ENCODE results near the gene RPRML. TPM values are rescaled to one million over a fixed set of nuclear protein-coding genes. Genes with fewer than 3 reads are reported as not detected.
A peak's percentile ranks its signal among the peaks of the same experiment; 100 is the strongest.

Gene RPRML
- total RNA-seq, 4 donors from 2014 or later = 0.59 TPM; not detected in 3

GRCh38 chr17:46983782-46984181 is 4.7 kb upstream of the RPRML start:
- H3K27ac ChIP-seq = no peak overlapping the region
- H3K9me3 ChIP-seq = no peaks in the 10 kb centered on the region
- H3K4me1 ChIP-seq = peaks cover 0 to 11% (median 7%) of the 10 kb centered on the region in 4 donors
- DNase-seq (ENCODE audit: low spot score in 2 of 2) = no peak
- no peak overlapping the region for H3K4me3 ChIP-seq
- H3K27me3 ChIP-seq = peaks cover 0 to 22% of the 10 kb centered on the region in 2 donors
- H3K36me3 ChIP-seq = peaks cover 0 to 17% (median 0%) of the 10 kb centered on the region in 3 donors
- WGBS, 2 donors = 47 to 65% methylated on average over 6 of the region's 6 CpGs
- TF ChIP-seq EP300 (IDR thresholded peaks at IDR 0.05) (no peak), CTCF (IDR thresholded peaks at IDR 0.05) (no peak), POLR2A (IDR thresholded peaks at IDR 0.05) (no peak)

GRCh38 chr17:46982577-46982976 is 3.5 kb upstream of the RPRML start:
- Histone ChIP-seq H3K36me3 (peaks cover 0 to 9% (median 0%) of the 10 kb centered on the region in 3 donors), H3K4me1 (peaks cover 0 to 23% (median 16%) of the 10 kb centered on the region in 4 donors), H3K27ac (no peak overlapping the region), H3K9me3 (no peaks in the 10 kb centered on the region), H3K27me3 (peaks cover 0 to 34% of the 10 kb centered on the region in 2 donors), H3K4me3 (no peak overlapping the region)
- no peak for DNase-seq (ENCODE audit: low spot score in 2 of 2)
- no peak for TF ChIP-seq CTCF (IDR thresholded peaks at IDR 0.05)
- no peak for TF ChIP-seq POLR2A (IDR thresholded peaks at IDR 0.05)
- no peak for TF ChIP-seq EP300 (IDR thresholded peaks at IDR 0.05)
- WGBS, 2 donors = 75 to 77% methylated on average over 6 of the region's 6 CpGs

GRCh38 chr17:46978489-46979146 is 435 bp downstream of the RPRML start:
- peaks cover 0 to 51% of the 10 kb centered on the region in 2 donors for H3K27me3 ChIP-seq
- no peaks in the 10 kb centered on the region for H3K9me3 ChIP-seq
- WGBS, 2 donors = 1% methylated on average over 27 to 74 of the region's 83 CpGs
- DNase-seq (ENCODE audit: low spot score in 2 of 2) = no peak
- TF ChIP-seq EP300 (IDR thresholded peaks at IDR 0.05) (no peak), POLR2A (IDR thresholded peaks at IDR 0.05) (no peak), CTCF (IDR thresholded peaks at IDR 0.05) (no peak)
- peak overlapping the region; percentile 29 to 60 (median 44) for H3K4me3 ChIP-seq
- H3K4me1 ChIP-seq = peaks cover 0 to 27% (median 16%) of the 10 kb centered on the region in 4 donors
- H3K27ac ChIP-seq = no peak overlapping the region
- peaks cover 0 to 6% (median 0%) of the 10 kb centered on the region in 3 donors for H3K36me3 ChIP-seq

GRCh38 chr17:46977750-46978488 is 1.1 kb downstream of the RPRML start:
- peaks cover 0 to 27% (median 16%) of the 10 kb centered on the region in 4 donors for H3K4me1 ChIP-seq
- DNase-seq (ENCODE audit: low spot score in 2 of 2) = no peak
- peak overlapping the region; percentile 29 to 60 (median 44) for H3K4me3 ChIP-seq
- 12 to 14% methylated on average over 36 of the region's 36 CpGs for WGBS, 2 donors
- TF ChIP-seq POLR2A (IDR thresholded peaks at IDR 0.05) (no peak), CTCF (IDR thresholded peaks at IDR 0.05) (no peak), EP300 (IDR thresholded peaks at IDR 0.05) (no peak)
- no peaks in the 10 kb centered on the region for H3K9me3 ChIP-seq
- H3K36me3 ChIP-seq = no peaks in the 10 kb centered on the region
- H3K27me3 ChIP-seq = peaks cover 0 to 51% of the 10 kb centered on the region in 2 donors
- no peak overlapping the region for H3K27ac ChIP-seq

- H3K36me3 ChIP-seq = peaks cover 0 to 3% (median 0%) of the 10 kb centered on the region in 3 donors
- H3K27me3 ChIP-seq = peaks cover 0 to 51% of the 10 kb centered on the region in 2 donors
- H3K4me1 ChIP-seq = peaks cover 0 to 27% (median 16%) of the 10 kb centered on the region in 4 donors
- no peak overlapping the region for H3K27ac ChIP-seq
- H3K4me3 ChIP-seq = no peak overlapping the region
- DNase-seq (ENCODE audit: low spot score in 2 of 2) = no peak
- TF ChIP-seq CTCF (IDR thresholded peaks at IDR 0.05) = no peak
- TF ChIP-seq EP300 (IDR thresholded peaks at IDR 0.05) = no peak
- TF ChIP-seq POLR2A (IDR thresholded peaks at IDR 0.05) = no peak
- H3K9me3 ChIP-seq = no peaks in the 10 kb centered on the region
- WGBS, 2 donors = 33 to 48% methylated on average over 7 of the region's 7 CpGs
Observed at GRCh38 chr17:46977348-46977747, 1.7 kb downstream of the RPRML start.

Measured in tibial nerve (tissue), 4 donors.